ENCODE data around the gene ATP9B.

DNA sequence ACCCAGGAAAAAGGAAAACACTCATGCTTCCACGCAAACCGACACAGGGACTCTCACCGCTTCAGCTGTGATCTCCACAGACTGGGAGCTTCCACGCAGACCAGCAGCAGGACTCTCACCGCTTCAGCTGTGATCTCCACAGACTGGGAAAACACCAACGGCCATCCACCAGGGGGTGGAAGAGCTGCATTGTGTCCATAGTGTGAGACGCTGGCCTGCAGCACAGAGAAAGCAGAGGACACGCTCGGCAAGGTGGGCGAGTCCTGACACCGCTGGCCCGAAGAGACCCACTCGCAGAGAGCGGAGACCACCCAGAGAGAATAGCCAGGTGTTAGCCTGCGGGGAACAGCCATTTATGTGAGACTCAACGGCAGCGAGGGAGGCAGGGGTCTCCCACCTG, 284.1 kb downstream of the ATP9B start:
- TF ChIP-seq POLR2AphosphoS5 (IDR thresholded peaks at IDR 0.05; ENCODE audit: low read depth, low read length), result no peak
- TF ChIP-seq, protein P1, sequence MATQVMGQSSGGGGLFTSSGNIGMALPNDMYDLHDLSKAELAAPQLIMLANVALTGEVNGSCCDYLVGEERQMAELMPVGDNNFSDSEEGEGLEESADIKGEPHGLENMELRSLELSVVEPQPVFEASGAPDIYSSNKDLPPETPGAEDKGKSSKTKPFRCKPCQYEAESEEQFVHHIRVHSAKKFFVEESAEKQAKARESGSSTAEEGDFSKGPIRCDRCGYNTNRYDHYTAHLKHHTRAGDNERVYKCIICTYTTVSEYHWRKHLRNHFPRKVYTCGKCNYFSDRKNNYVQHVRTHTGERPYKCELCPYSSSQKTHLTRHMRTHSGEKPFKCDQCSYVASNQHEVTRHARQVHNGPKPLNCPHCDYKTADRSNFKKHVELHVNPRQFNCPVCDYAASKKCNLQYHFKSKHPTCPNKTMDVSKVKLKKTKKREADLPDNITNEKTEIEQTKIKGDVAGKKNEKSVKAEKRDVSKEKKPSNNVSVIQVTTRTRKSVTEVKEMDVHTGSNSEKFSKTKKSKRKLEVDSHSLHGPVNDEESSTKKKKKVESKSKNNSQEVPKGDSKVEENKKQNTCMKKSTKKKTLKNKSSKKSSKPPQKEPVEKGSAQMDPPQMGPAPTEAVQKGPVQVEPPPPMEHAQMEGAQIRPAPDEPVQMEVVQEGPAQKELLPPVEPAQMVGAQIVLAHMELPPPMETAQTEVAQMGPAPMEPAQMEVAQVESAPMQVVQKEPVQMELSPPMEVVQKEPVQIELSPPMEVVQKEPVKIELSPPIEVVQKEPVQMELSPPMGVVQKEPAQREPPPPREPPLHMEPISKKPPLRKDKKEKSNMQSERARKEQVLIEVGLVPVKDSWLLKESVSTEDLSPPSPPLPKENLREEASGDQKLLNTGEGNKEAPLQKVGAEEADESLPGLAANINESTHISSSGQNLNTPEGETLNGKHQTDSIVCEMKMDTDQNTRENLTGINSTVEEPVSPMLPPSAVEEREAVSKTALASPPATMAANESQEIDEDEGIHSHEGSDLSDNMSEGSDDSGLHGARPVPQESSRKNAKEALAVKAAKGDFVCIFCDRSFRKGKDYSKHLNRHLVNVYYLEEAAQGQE (IDR thresholded peaks at IDR 0.05; ENCODE audit: insufficient read depth in 1 of 2, low read depth in 2 of 2, low read length in 2 of 2), result no peak
- no peak for TF ChIP-seq SIN3A (IDR thresholded peaks at IDR 0.05; ENCODE audit: borderline replicate concordance, insufficient read depth, low read length)
- TF ChIP-seq TAF1 (IDR thresholded peaks at IDR 0.05; ENCODE audit: borderline replicate concordance, insufficient read depth, low read length), result no peak
- TF ChIP-seq FOXP2 (optimal IDR thresholded peaks at IDR 0.05; ENCODE audit: borderline replicate concordance, extremely low read depth, extremely low read length, insufficient read depth), result no peak
